ENCODE measurements around the gene PHC2. TPM values are rescaled to one million over a fixed set of nuclear protein-coding genes. Genes with fewer than 3 reads are reported as not detected.

The PHC2 gene
- total RNA-seq, 2 donors from 2014 or later, result 60.6 to 74.8 TPM

GRCh38 chr1:33382661-33383415 is 48.1 kb downstream of the PHC2 start:
- DNase-seq, result no peak
- H3K27me3 ChIP-seq, result no peaks in the 10 kb centered on the region
- H3K27ac ChIP-seq, result no peak overlapping the region

GRCh38 chr1:33381977-33382376 is 48.9 kb downstream of the PHC2 start:
- no peak overlapping the region for H3K27ac ChIP-seq
- intact Hi-C loops (cut with DNase I), result no loop called here
- H3K9me3 ChIP-seq, result no peaks in the 10 kb centered on the region
- no peaks in the 10 kb centered on the region for H3K4me1 ChIP-seq
- H3K27me3 ChIP-seq, result no peaks in the 10 kb centered on the region
- H3K9ac ChIP-seq (ENCODE audit: low read depth in 2 of 2, low read length in 2 of 2), result no peak overlapping the region
- no peak overlapping the region for H3K4me3 ChIP-seq
- TF ChIP-seq CTCF (IDR thresholded peaks at IDR 0.05), result no peak
- H3K36me3 ChIP-seq, result no peaks in the 10 kb centered on the region
- no peak for DNase-seq

More at GRCh38 chr1:33382661-33383415, 48.1 kb downstream of the PHC2 start:
- Histone ChIP-seq H3K9ac (ENCODE audit: low read depth in 2 of 2, low read length in 2 of 2) (peak overlapping the region in 1 of 2 donors; percentile 7), H3K4me1 (no peaks in the 10 kb centered on the region), H3K4me3 (no peak overlapping the region), H3K9me3 (no peaks in the 10 kb centered on the region), H3K36me3 (no peaks in the 10 kb centered on the region)
- intact Hi-C loops (cut with DNase I), result no loop called here
- TF ChIP-seq CTCF (IDR thresholded peaks at IDR 0.05), result no peak

GRCh38 chr1:33380811-33381210 is 50.1 kb downstream of the PHC2 start:
- Histone ChIP-seq H3K36me3 (no peaks in the 10 kb centered on the region), H3K4me3 (no peak overlapping the region), H3K27me3 (no peaks in the 10 kb centered on the region), H3K9ac (ENCODE audit: low read depth in 2 of 2, low read length in 2 of 2) (no peak overlapping the region), H3K27ac (no peak overlapping the region), H3K4me1 (no peaks in the 10 kb centered on the region), H3K9me3 (no peaks in the 10 kb centered on the region)
- TF ChIP-seq CTCF (IDR thresholded peaks at IDR 0.05), result no peak
- intact Hi-C loops (cut with DNase I), result no loop called here
- DNase-seq, result no peak

GRCh38 chr1:33379631-33380354 is 51.1 kb downstream of the PHC2 start:
- Histone ChIP-seq H3K36me3 (no peaks in the 10 kb centered on the region), H3K27ac (no peak overlapping the region), H3K27me3 (no peaks in the 10 kb centered on the region), H3K9ac (ENCODE audit: low read depth in 2 of 2, low read length in 2 of 2) (no peak overlapping the region), H3K9me3 (no peaks in the 10 kb centered on the region), H3K4me3 (no peak overlapping the region), H3K4me1 (no peaks in the 10 kb centered on the region)
- intact Hi-C loops (cut with DNase I), result loop anchor here (5.0 kb wide), 1 partner anchor 83 kb away; no protein-coding TSS in a partner anchor
- no peak for DNase-seq
- no peak for TF ChIP-seq CTCF (IDR thresholded peaks at IDR 0.05)

GRCh38 chr1:33378976-33379375 is 51.9 kb downstream of the PHC2 start:
- Histone ChIP-seq H3K27ac (no peak overlapping the region), H3K4me1 (no peaks in the 10 kb centered on the region), H3K9me3 (no peaks in the 10 kb centered on the region), H3K36me3 (no peaks in the 10 kb centered on the region), H3K4me3 (no peak overlapping the region), H3K27me3 (no peaks in the 10 kb centered on the region), H3K9ac (ENCODE audit: low read depth in 2 of 2, low read length in 2 of 2) (no peak overlapping the region)
- DNase-seq, result no peak
- intact Hi-C loops (cut with DNase I), result loop anchor here (5.0 kb wide), 1 partner anchor 83 kb away; no protein-coding TSS in a partner anchor
- no peak for TF ChIP-seq CTCF (IDR thresholded peaks at IDR 0.05)

Data from colonic mucosa (tissue), 4 donors.